HL-60 (cell line): ENCODE measurements around the gene EGFL7.
A peak's percentile ranks its signal among the peaks of the same experiment; 100 is the strongest.

Experiments used
- DNase-seq, 2 experiments: peaks; one replicate each; pipeline ENCODE4 v3.0.0-alpha.2; 2010 to 2020; ENCODE audit warnings: low read depth in 1 of 2, low spot score in 1 of 2
- H3K27ac ChIP-seq: fragments of 250-450 bp; sonication (Bioruptor Pico); replicated peaks from 2 replicates; pipeline ENCODE4 v1.5.1; 2020; ENCODE audit warnings: mild to moderate bottlenecking, moderate library complexity
- H3K27me3 ChIP-seq: fragments of 250-450 bp; sonication (Bioruptor Pico); 2 replicates; pipeline ENCODE4 v1.5.1; 2021; ENCODE audit warnings: mild to moderate bottlenecking, moderate library complexity; ENCODE audit not compliant: insufficient read depth, poor library complexity, severe bottlenecking
- H3K4me3 ChIP-seq: replicated peaks from 2 replicates; pipeline ENCODE4 v1.5.1; 2011; ENCODE audit warnings: mild to moderate bottlenecking, control low read depth, low read length; ENCODE audit not compliant: insufficient read depth
- CTCF ChIP-seq: IDR thresholded peaks from one replicate; pipeline ENCODE4 v1.5.1; 2011; ENCODE audit warnings: low read length, control low read depth, inconsistent platforms; ENCODE audit not compliant: insufficient read depth
- GABPA ChIP-seq: IDR thresholded peaks from 2 replicates; pipeline ENCODE4 v1.6.1; 2012; ENCODE audit warnings: low read depth
- POLR2AphosphoS5 ChIP-seq: IDR thresholded peaks from 2 replicates; pipeline ENCODE4 v1.6.1; 2012; ENCODE audit warnings: low read depth
- REST ChIP-seq: IDR thresholded peaks from 2 replicates; pipeline ENCODE4 v1.6.1; 2012; ENCODE audit warnings: low read depth; ENCODE audit not compliant: insufficient replicate concordance
- SPI1 ChIP-seq: IDR thresholded peaks from 2 replicates; pipeline ENCODE4 v1.6.1; 2012; ENCODE audit warnings: low read depth, mild to moderate bottlenecking, borderline replicate concordance

EGFL7 gene

GRCh38 chr9:136619742-136620440, 42.8 kb upstream of the EGFL7 start:
- H3K4me3 ChIP-seq, result no peak overlapping the region; the same call in 1 of the 2 replicates
- TF ChIP-seq POLR2AphosphoS5, result peak; percentile 83
- TF ChIP-seq GABPA, result peak; percentile 39; the same call in 1 of the 2 replicates
- no peak for TF ChIP-seq CTCF
- TF ChIP-seq SPI1, result peak; percentile 23; the same call in 1 of the 2 replicates
- no peak for TF ChIP-seq REST
- peak; percentile 91 to 95 for DNase-seq
- peak overlapping the region; percentile 89 for H3K27ac ChIP-seq
- no peaks in the 10 kb centered on the region for H3K27me3 ChIP-seq

- H3K27me3 ChIP-seq, result no peaks in the 10 kb centered on the region
- DNase-seq, result no peak
- TF ChIP-seq GABPA (no peak), REST (no peak), SPI1 (no peak), POLR2AphosphoS5 (no peak), CTCF (no peak)
- peak overlapping the region; percentile 89 for H3K27ac ChIP-seq
- no peak overlapping the region; the same call in 1 of the 2 replicates for H3K4me3 ChIP-seq
Observed at GRCh38 chr9:136620441-136621018, 42.2 kb upstream of the EGFL7 start.

- no peak for TF ChIP-seq REST
- no peak for TF ChIP-seq GABPA
- no peak for TF ChIP-seq SPI1
- TF ChIP-seq CTCF, result no peak
- TF ChIP-seq POLR2AphosphoS5, result no peak
- Histone ChIP-seq H3K27ac (peak overlapping the region; percentile 89), H3K27me3 (no peaks in the 10 kb centered on the region), H3K4me3 (no peak overlapping the region)
- DNase-seq, result peak in 1 of 2 experiments; percentile 62
Observed at GRCh38 chr9:136621019-136621733, 41.5 kb upstream of the EGFL7 start.
